Endothelial cell of umbilical vein (primary cell): ENCODE results near the gene PKDCC. TPM values are rescaled to one million over a fixed set of nuclear protein-coding genes. Genes with fewer than 3 reads are reported as not detected.

Experiments used
- BruUV-seq: library from RNA; stranded (reverse); fragments of 400-500 nt; replicated peaks from 2 replicates; lab custom pipeline; 2021; lab: Mats Ljungman, UMichigan
- CTCF ChIA-PET: fragments of 300-600, 350-600 bp; sonication (Branson Sonifier 250); formaldehyde crosslinking; loops from one replicate; lab custom pipeline; 2021; ENCODE audit warnings: antibody characterized with exemption, inconsistent platforms; lab: Charles Lee
- POLR2A ChIA-PET: fragments of 300-600, 350-600 bp; sonication (Branson Sonifier 250); formaldehyde crosslinking; loops from one replicate; lab custom pipeline; 2021; ENCODE audit warnings: antibody characterized with exemption, inconsistent platforms; lab: Charles Lee
- DNase-seq: peaks from one replicate; pipeline ENCODE4 v3.0.0-alpha.2; 2011; ENCODE audit warnings: low read depth, low spot score
- FAIRE-seq: peaks from 2 replicates; lab custom pipeline; 2011; peaks lifted over from hg19 to GRCh38; lab: Jason Lieb, UNC
- H2AFZ ChIP-seq: 2 replicates; pipeline ENCODE4 v1.6.0; 2012; ENCODE audit warnings: low read depth, low read length, control low read depth, inconsistent platforms
- H3K27ac ChIP-seq: 2 replicates; pipeline ENCODE4 v1.5.1; 2011; ENCODE audit warnings: low read depth, mild to moderate bottlenecking, control low read depth, low read length, moderate library complexity; ENCODE audit not compliant: insufficient read depth
- H3K27me3 ChIP-seq, 2 experiments: 2 replicates each; pipeline versions ENCODE4 v1.6.0 to v1.6.1; 2011; ENCODE audit warnings: low read length in 2 of 2, mixed read lengths in 1 of 2; ENCODE audit not compliant: control insufficient read depth in 2 of 2, insufficient read depth in 2 of 2
- H3K36me3 ChIP-seq, 2 experiments: 2 replicates in 1 of 2; 3 replicates in 1 of 2; pipeline ENCODE4 v1.5.1; 2011; ENCODE audit warnings: low read length in 2 of 2, mild to moderate bottlenecking in 1 of 2, moderate library complexity in 1 of 2; ENCODE audit not compliant: control insufficient read depth in 2 of 2, insufficient read depth in 2 of 2; ENCODE audit errors: extremely low read depth in 1 of 2
- H3K4me1 ChIP-seq: 3 replicates; pipeline ENCODE4 v1.5.1; 2011; ENCODE audit warnings: mild to moderate bottlenecking, low read length; ENCODE audit not compliant: control insufficient read depth, insufficient read depth; ENCODE audit errors: extremely low read depth
- H3K4me2 ChIP-seq: 2 replicates; pipeline ENCODE4 v1.6.1; 2011; ENCODE audit warnings: low read length, control low read depth, mixed read lengths; ENCODE audit not compliant: insufficient read depth
- H3K4me3 ChIP-seq, 3 experiments: fragments of 200-600 bp in 1 of 3; sonication (generic), shearing (Covaris generic) in 1 of 3; replicated peaks in 1 of 3; 2 replicates each; pipeline ENCODE4 v1.5.1; 2011 to 2016; ENCODE audit warnings: control low read depth in 3 of 3, low read length in 3 of 3, mild to moderate bottlenecking in 2 of 3, inconsistent platforms in 1 of 3, low read depth in 1 of 3, moderate library complexity in 1 of 3; ENCODE audit not compliant: insufficient read depth in 1 of 3
- H3K79me2 ChIP-seq: 2 replicates; pipeline ENCODE4 v1.6.0; 2012; ENCODE audit warnings: low read length, inconsistent platforms; ENCODE audit not compliant: control insufficient read depth, insufficient read depth
- H3K9ac ChIP-seq: replicated peaks from 2 replicates; pipeline ENCODE3; 2011; ENCODE audit warnings: low read length, control low read depth; ENCODE audit not compliant: insufficient read depth; ENCODE audit errors: extremely low read depth
- H3K9me1 ChIP-seq: replicated peaks from 3 replicates; pipeline ENCODE4 v1.6.0; 2011; ENCODE audit warnings: mild to moderate bottlenecking, low read length; ENCODE audit not compliant: control insufficient read depth, insufficient read depth; ENCODE audit errors: extremely low read depth
- H3K9me3 ChIP-seq: replicated peaks from 2 replicates; pipeline ENCODE4 v1.5.1; 2012; ENCODE audit warnings: low read length, inconsistent platforms; ENCODE audit not compliant: control insufficient read depth, insufficient read depth
- H4K20me1 ChIP-seq: replicated peaks from 2 replicates; pipeline ENCODE3; 2011; ENCODE audit warnings: mild to moderate bottlenecking, low read length; ENCODE audit not compliant: control insufficient read depth, insufficient read depth; ENCODE audit errors: extremely low read depth
- EZH2 ChIP-seq: IDR thresholded peaks from 2 replicates; pipeline ENCODE4 v1.6.1; 2012; ENCODE audit warnings: borderline replicate concordance, low read depth, mild to moderate bottlenecking, moderate library complexity, low read length, inconsistent platforms; ENCODE audit not compliant: severe bottlenecking
- FOS ChIP-seq: IDR thresholded peaks from 2 replicates; pipeline ENCODE4 v1.6.1; 2011; ENCODE audit warnings: mild to moderate bottlenecking, low read length, moderate library complexity, borderline replicate concordance; ENCODE audit not compliant: insufficient read depth
- GATA2 ChIP-seq: IDR thresholded peaks from 2 replicates; pipeline ENCODE4 v1.7.0; 2011; ENCODE audit warnings: low read depth, mild to moderate bottlenecking, moderate library complexity, mixed read lengths, low read length; ENCODE audit not compliant: insufficient read length, insufficient read depth
- JUN ChIP-seq: IDR thresholded peaks from 2 replicates; pipeline ENCODE4 v1.6.1; 2011; ENCODE audit warnings: borderline replicate concordance, low read depth; ENCODE audit not compliant: insufficient read length, insufficient read depth
- MYC ChIP-seq: IDR thresholded peaks from one replicate; pipeline ENCODE4 v1.6.1; 2011; ENCODE audit warnings: mild to moderate bottlenecking, low read depth, low read length
- POLR2A ChIP-seq: IDR thresholded peaks from 2 replicates; pipeline ENCODE4 v1.6.1; 2012; ENCODE audit warnings: low read depth, mild to moderate bottlenecking, control low read depth, low read length
- POLR2AphosphoS5 ChIP-seq: IDR thresholded peaks from 2 replicates; pipeline ENCODE4 v1.6.1; 2012; ENCODE audit warnings: low read depth, mild to moderate bottlenecking, control low read depth, low read length, moderate library complexity; ENCODE audit not compliant: insufficient read depth
- dilution Hi-C: fragments of 300-500 bp; cut with MboI; formaldehyde crosslinking; loops from one replicate; pipeline ENCODE4 v1.15.0; 2019; ENCODE audit warnings: low sequenced_read_pairs; ENCODE audit not compliant: extremely low pct_ligation_motif_present
- intact Hi-C: fragments of 100-400 bp; cut with micrococcal nuclease; formaldehyde crosslinking; loops from one replicate; pipeline ENCODE4 v1.10.0; 2022
- polyA plus RNA-seq, 4 experiments: library from polyadenylated mRNA; depleted of rRNA in 3 of 4; stranded (reverse) in 3 of 4; unstranded in 1 of 4; fragments of >200 nt; gene quantifications; 2 replicates each; pipeline versions ENCODE4 v1.2.1 to v1.2.3, GENCODE V29; 2011 to 2012; ENCODE audit warnings: missing spikeins in 1 of 4
- total RNA-seq: library from RNA; stranded (reverse); gene quantifications from 2 replicates; pipeline ENCODE4 v1.2.3, GENCODE V29; 2021
- TF ChIP-seq, protein P1 (sequence below): IDR thresholded peaks from 2 replicates; pipeline ENCODE4 v1.6.1; 2011; ENCODE audit not compliant: insufficient read depth, insufficient read length
- TF ChIP-seq, protein P2 (sequence below), 2 donors: IDR thresholded peaks; 1 replicate in 1 of 2; 2 replicates in 1 of 2; pipeline ENCODE4 v1.5.1; 2011; ENCODE audit warnings: low read length in 2 of 2, mild to moderate bottlenecking in 2 of 2, moderate library complexity in 2 of 2, control low read depth in 1 of 2, inconsistent platforms in 1 of 2, low read depth in 1 of 2; ENCODE audit not compliant: insufficient read depth in 1 of 2; ENCODE audit errors: extremely low read depth in 1 of 2

Gene PKDCC
- total and polyA plus RNA-seq, 2 donors (not counting 3 experiments of a cell fraction or from before 2014, with no cell fraction given) = 3.0 to 5.9 TPM

DNA sequence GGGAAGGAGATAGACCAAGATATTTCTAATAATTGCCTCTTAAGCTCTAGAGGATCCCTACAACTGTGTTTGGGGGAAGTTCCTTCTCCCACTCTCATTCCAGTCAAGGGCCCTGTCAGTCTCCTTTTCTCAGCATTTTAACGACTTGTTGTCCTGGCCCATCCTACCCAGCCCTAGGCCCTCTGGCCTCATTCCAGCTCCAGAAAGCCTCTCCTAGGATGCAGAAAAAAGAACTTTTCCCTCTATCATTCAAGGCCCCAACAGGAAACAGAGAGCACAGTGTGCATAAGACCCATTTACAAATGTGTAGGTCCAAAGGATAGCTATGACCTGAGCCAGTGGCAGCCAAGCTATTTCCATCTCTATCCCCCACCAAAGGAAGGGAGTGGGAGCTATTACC lies 14.0 kb downstream of the PKDCC start:
- intact Hi-C loops = loop anchor here (5.0 kb wide), 1 partner anchor 110 kb away; no protein-coding TSS in a partner anchor
- POLR2A ChIA-PET = no interaction called here

More for the DNA sequence above, 14.0 kb downstream of the PKDCC start:
- Histone ChIP-seq H3K27me3 (no peaks in the 10 kb centered on the region), H3K4me2 (no peak overlapping the region), H3K4me1 (no peaks in the 10 kb centered on the region), H3K27ac (no peak overlapping the region), H3K9me3 (no peaks in the 10 kb centered on the region), H3K4me3 (no peak overlapping the region), H3K79me2 (no peaks in the 10 kb centered on the region), H3K9ac (no peak overlapping the region), H3K36me3 (peaks cover 0 to 2% of the 10 kb centered on the region in 2 experiments), H2AFZ (no peak overlapping the region), H4K20me1 (no peaks in the 10 kb centered on the region), H3K9me1 (no peaks in the 10 kb centered on the region)
- no TSS peak for BruUV-seq
- FAIRE-seq (no peak), DNase-seq (no peak)
- CTCF ChIA-PET = interaction anchor here (1.4 to 1.8 kb wide), 2 partner anchors 189 to 208 kb away, joined by 3 to 10 read pairs; no protein-coding TSS in a partner anchor
- no peak for TF ChIP-seq POLR2AphosphoS5
- TF ChIP-seq POLR2A = no peak
- TF ChIP-seq MYC = no peak
- TF ChIP-seq EZH2 = no peak
- TF ChIP-seq, protein P1, sequence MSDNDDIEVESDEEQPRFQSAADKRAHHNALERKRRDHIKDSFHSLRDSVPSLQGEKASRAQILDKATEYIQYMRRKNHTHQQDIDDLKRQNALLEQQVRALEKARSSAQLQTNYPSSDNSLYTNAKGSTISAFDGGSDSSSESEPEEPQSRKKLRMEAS = no peak
- no peak for TF ChIP-seq GATA2
- TF ChIP-seq JUN = no peak
- TF ChIP-seq, protein P2, sequence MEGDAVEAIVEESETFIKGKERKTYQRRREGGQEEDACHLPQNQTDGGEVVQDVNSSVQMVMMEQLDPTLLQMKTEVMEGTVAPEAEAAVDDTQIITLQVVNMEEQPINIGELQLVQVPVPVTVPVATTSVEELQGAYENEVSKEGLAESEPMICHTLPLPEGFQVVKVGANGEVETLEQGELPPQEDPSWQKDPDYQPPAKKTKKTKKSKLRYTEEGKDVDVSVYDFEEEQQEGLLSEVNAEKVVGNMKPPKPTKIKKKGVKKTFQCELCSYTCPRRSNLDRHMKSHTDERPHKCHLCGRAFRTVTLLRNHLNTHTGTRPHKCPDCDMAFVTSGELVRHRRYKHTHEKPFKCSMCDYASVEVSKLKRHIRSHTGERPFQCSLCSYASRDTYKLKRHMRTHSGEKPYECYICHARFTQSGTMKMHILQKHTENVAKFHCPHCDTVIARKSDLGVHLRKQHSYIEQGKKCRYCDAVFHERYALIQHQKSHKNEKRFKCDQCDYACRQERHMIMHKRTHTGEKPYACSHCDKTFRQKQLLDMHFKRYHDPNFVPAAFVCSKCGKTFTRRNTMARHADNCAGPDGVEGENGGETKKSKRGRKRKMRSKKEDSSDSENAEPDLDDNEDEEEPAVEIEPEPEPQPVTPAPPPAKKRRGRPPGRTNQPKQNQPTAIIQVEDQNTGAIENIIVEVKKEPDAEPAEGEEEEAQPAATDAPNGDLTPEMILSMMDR (IDR thresholded peaks at IDR 0.05; ENCODE audit: extremely low read depth in 1 of 2, insufficient read depth in 1 of 2, low read depth in 1 of 2, low read length in 2 of 2) = no peak
- TF ChIP-seq FOS = no peak
- dilution Hi-C loops = no loop called here
